ENCODE results near the gene ECI2.

- TF ChIP-seq, protein P1, sequence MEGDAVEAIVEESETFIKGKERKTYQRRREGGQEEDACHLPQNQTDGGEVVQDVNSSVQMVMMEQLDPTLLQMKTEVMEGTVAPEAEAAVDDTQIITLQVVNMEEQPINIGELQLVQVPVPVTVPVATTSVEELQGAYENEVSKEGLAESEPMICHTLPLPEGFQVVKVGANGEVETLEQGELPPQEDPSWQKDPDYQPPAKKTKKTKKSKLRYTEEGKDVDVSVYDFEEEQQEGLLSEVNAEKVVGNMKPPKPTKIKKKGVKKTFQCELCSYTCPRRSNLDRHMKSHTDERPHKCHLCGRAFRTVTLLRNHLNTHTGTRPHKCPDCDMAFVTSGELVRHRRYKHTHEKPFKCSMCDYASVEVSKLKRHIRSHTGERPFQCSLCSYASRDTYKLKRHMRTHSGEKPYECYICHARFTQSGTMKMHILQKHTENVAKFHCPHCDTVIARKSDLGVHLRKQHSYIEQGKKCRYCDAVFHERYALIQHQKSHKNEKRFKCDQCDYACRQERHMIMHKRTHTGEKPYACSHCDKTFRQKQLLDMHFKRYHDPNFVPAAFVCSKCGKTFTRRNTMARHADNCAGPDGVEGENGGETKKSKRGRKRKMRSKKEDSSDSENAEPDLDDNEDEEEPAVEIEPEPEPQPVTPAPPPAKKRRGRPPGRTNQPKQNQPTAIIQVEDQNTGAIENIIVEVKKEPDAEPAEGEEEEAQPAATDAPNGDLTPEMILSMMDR (IDR thresholded peaks at IDR 0.05) = no peak
- TF ChIP-seq POLR2A (IDR thresholded peaks at IDR 0.05) = no peak
These were observed 9.9 kb downstream of the ECI2 start for GRCh38 chr6:4125500-4125899.
